GM19324 (cell line): ENCODE data around the gene C2orf15.
"Not testable (repeated sequence)": the region's sequence is repeated elsewhere in the genome, so short reads cannot be mapped to it uniquely, and the experiment has no call there.

Experiments used
- ATAC-seq: cut with Tn5 transposase; IDR thresholded peaks from one replicate; pipeline ENCODE4 v1.9.1; 2021; ENCODE audit warnings: mild to moderate bottlenecking, moderate library complexity; ENCODE audit not compliant: unreplicated experiment, low FRiP score

The C2orf15 gene

DNA sequence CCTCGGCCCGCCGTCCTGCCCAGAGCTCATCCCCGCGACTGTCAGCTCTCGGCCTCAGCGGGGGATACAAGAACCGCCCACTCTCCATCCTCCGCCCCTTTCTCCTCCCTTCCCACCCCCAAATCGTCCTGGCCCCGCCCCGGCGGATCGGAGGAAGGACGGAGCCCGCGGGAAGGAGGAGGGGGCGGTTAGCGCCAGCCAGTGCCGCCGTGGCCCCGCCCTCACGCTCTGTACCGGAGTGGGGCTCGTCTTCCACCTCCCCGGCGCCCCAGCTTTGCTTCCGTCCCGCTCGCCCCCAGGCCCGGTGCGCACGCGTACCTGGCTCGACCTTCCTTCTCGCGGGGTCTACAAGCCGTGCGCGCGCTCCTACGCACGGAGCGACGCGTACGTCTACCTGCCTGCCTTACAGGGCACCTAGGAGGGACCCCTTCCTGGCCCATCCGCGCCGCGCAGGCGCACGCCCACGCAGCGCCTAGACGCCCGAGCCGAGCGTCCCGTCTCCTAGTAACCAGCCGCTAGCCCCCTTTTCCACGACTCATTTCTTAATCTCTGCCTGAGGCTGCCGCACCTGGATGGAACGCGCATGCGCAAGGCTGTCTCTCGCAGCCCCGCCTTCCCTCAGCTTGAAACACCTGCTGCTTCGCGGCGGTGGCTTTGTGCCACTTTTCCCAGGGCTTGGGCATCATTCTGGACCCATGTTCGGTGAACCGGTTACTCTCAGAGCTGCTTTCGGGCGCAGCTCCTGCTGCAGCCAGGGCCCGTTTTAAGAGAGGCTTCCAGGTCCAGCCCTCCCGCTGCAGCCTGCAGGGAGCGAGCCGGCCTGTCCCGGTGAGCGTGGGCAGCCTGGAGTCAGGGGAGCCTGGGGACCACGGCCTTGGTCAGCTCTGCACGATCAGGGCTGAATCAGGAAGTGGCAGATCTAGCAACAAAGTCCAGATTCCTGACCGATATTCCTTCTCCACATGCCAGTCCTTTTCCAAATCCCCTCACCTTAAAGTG is at the start of gene C2orf15:
C2orf15 (plus strand) TSS at position 598 of the 999 bp plus-strand sequence. CDS start 8,852 bp downstream, outside the sequence.
- ATAC-seq: peak; percentile 93

- ATAC-seq: no peak
These were observed 44.8 kb upstream of the C2orf15 start for GRCh38 chr2:99096728-99097127.

DNA sequence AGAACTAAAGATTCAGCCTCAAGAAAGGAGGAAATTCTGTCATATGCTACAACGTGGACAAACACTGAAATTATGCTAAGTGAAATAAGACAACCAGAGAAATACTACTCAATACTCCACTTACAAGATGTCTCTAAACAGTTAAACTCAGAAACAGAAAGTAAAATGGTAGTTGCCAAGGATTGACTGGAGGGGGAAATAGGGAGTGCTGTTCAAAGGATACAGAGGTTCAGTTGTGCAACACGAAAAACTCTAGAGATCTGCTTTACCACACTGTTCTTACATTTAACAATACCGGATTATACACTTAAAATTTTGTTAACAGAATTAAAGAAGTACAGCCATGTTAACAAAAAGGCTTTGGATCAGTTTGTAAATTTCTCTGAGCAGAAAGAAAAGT is 39.8 kb upstream of the C2orf15 start:
- ATAC-seq: no peak

DNA sequence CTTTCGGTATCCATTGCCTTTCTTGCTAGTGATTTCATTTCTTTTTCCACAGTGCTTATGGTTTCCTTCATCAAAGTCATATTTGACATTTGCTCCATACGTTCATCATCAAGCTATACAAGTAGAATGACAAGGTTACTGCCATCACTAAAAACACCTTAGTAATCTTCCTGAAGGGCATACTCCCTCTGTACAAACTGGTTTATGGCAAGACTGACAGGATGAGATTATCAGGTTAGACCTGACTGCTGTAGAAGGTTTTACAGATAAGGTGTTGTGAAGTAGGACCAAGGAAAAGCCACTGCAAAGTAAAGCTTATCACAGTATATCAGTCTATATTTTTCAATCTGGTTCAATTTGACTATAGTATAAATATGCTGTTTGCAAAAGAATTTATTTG is 37.5 kb upstream of the C2orf15 start:
- ATAC-seq: no peak

DNA sequence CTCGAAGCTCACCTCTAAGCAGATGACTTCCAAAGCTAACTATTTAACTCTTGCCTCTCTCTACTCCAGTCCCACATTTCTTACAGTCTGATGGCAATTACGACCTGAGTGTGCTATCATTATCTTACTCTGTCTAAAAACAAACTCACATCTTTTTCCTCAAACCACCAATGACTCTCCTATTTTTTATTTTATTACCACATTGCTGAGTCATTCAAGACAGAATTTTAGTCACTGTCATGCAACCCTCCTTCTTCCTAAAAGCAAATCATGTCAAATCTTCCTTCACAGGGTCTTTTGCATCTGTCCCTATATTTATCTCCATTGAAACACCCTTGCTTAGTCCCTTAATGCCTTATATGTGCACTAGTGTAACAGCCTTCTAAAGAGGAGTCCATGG is 34.6 kb upstream of the C2orf15 start:
- ATAC-seq: no peak

DNA sequence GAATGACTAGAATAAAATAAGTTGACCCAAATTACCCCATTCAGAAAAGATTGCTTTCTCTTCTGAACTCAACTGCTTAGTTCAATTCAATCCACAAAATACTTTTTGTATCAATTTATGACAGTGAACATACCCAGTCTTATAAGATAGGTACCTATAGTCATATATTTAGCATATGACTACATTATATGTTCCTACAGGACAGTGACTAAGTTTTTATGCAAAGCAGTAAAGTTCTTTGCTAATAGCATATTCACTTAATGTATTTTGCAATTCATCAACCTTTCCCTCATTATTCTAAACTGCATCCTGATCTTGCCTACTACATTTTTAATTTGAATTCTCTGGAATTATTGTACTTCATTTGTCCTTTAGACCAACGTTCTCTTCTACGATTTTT is 30.3 kb upstream of the C2orf15 start:
- ATAC-seq: no peak

DNA sequence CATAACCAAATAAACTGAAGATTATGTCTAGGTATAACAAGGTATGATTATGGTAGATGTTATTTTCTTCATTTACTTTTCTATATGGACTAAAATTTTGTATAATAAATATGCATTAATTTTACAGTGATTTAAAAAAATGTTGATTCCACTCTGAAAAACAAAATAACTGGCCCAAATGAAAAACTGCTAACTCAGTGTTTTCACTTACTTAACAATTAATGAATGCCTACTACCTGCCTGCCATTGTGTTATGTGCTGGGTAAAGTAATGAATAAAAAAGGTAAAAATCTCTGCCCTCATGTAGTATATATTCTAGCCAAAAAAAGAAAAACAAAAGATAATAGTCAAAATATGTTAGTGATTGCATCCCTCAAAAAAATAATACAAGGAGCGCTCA is 29.6 kb upstream of the C2orf15 start:
- ATAC-seq: no peak

GRCh38 chr2:99112617-99113016 is 28.9 kb upstream of the C2orf15 start:
- no peak for ATAC-seq

GRCh38 chr2:99127981-99128380 is 13.5 kb upstream of the C2orf15 start:
- ATAC-seq: no peak

DNA sequence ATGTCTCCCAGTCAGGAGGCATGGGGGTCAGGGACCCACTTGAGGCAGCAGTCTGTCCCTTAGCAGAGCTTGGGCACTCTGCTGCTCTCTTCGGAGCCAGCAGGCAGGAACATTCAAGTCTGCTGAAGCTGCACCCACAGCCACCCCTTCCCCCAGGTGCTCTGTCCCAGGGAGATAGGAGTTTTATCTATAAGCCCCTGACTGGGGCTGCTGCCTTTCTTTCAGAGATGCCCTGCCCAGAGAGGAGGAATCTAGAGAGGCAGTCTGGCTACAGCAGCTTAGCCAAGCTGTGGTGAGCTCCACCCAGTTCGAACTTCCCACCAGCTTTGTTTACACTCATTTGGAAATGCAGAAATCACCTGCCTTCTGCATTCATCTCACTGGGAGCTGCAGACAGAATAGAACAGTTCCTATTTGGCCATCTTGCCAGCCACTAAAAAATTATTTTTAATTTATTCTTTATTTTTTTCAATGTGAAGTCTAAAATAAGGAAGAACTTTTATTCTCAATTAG is 6.4 kb upstream of the C2orf15 start:
- ATAC-seq: not testable (repeated sequence)

DNA sequence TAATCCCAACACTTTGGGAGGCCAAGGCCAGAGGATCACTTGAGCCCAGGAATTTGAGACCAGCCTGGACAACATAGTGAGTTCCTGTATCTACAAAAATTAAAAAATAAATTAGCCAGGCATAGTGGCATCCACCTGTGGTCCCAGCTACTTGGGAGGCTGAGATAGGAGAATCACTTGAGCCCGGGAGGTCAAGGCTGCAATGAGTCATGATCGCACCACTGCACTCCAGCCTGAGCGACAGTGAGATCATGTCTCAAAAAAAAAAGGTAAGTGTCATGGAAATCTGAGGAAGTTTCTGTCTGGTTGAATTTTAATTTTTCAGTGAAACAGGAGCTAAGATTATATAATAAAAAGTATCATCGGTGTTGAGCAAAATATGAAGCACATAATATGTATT is 2.5 kb upstream of the C2orf15 start:
- ATAC-seq: no peak

GRCh38 chr2:99140056-99140859 is 1.2 kb upstream of the C2orf15 start:
- no peak for ATAC-seq

GRCh38 chr2:99140860-99141109 is 722 bp upstream of the C2orf15 start:
- ATAC-seq: peak; percentile 38

GRCh38 chr2:99150706-99151105 is 9.2 kb downstream of the C2orf15 start:
- ATAC-seq: no peak

GRCh38 chr2:99152199-99152895 is 10.8 kb downstream of the C2orf15 start:
- ATAC-seq: no peak

DNA sequence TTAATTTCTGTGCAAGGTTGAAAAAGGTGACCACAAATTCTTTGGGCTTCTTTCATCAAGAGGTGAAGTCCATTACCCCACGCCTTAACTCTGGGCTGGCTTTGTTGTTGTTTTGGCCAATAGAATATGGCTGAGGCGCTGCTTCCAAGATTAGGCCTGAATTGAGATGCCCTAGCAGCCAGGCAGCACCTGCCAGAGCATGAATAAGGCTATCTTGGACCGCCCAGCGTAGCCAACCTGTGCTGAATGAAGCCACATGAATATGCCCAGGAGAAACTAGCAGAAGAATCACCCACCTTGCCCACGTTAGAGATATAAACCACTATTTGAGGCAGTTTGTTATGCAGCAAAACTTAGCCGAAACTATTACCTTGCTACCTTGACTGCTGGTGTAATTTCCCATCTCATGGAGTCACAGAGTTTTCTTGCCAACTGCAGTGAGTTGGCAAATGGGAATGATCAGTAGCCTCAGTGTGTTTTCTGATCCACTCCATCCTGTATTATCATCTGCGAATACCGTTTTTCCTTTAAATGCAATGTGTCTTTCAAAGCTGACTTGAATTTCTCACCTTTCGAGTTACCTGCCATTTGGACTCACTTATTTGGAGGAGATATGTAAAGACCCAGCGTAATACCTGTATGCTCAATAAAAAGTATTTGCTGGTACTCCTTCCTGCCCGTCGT is 12.6 kb downstream of the C2orf15 start:
- no peak for ATAC-seq

GRCh38 chr2:99154643-99155536 is 13.4 kb downstream of the C2orf15 start, which contains the start of the genes LIPT1 and TSGA10:
LIPT1 (plus strand) TSS chr2:99154967; CDS start chr2:99161958, 6,991 bp downstream.
TSGA10 (minus strand) TSS chr2:99154942; CDS start chr2:99109439, 45,503 bp downstream.
- peak; percentile 99 for ATAC-seq

GRCh38 chr2:99156891-99157290 is 15.4 kb downstream of the C2orf15 start:
- ATAC-seq: no peak

- no peak for ATAC-seq
These were observed 17.1 kb downstream of the C2orf15 start for GRCh38 chr2:99158599-99158998.
